IPS-NIHi7 (cell line): ENCODE data around the gene CARD19.
"Not testable (repeated sequence)": the region's sequence is repeated elsewhere in the genome, so short reads cannot be mapped to it uniquely, and the experiment has no call there.

Experiments used
- DNase-seq: peaks from one replicate; pipeline ENCODE4 v3.0.0; 2012; ENCODE audit warnings: mixed read lengths; ENCODE audit errors: extremely low spot score

CARD19 gene

GRCh38 chr9:93107151-93107824 lies 11.3 kb downstream of the CARD19 start:
- DNase-seq: no peak

- no peak for DNase-seq
These were observed 11.8 kb downstream of the CARD19 start for GRCh38 chr9:93107825-93108161.

GRCh38 chr9:93108291-93109041 lies 12.4 kb downstream of the CARD19 start:
- DNase-seq: no peak

GRCh38 chr9:93110311-93110855 lies 14.4 kb downstream of the CARD19 start:
- DNase-seq: no peak

GRCh38 chr9:93111001-93111370 lies 15.0 kb downstream of the CARD19 start:
- DNase-seq: no peak

GRCh38 chr9:93111371-93112115 lies 15.5 kb downstream of the CARD19 start:
- DNase-seq: no peak

- DNase-seq: no peak
These were observed 16.3 kb downstream of the CARD19 start for GRCh38 chr9:93112116-93112863.

- DNase-seq: no peak
These were observed 16.9 kb downstream of the CARD19 start for GRCh38 chr9:93112864-93113389.

GRCh38 chr9:93114169-93114983 lies 18.4 kb downstream of the CARD19 start:
- DNase-seq: no peak

GRCh38 chr9:93114984-93115335 lies 18.9 kb downstream of the CARD19 start:
- no peak for DNase-seq

GRCh38 chr9:93115486-93116071 lies 19.6 kb downstream of the CARD19 start:
- no peak for DNase-seq

GRCh38 chr9:93116072-93116961 lies 20.3 kb downstream of the CARD19 start:
- DNase-seq: no peak

- not testable (repeated sequence) for DNase-seq
These were observed 21.5 kb downstream of the CARD19 start for GRCh38 chr9:93117521-93117920.

- DNase-seq: no peak
These were observed 22.2 kb downstream of the CARD19 start for GRCh38 chr9:93117924-93118862.

- no peak for DNase-seq
These were observed 23.1 kb downstream of the CARD19 start for GRCh38 chr9:93118863-93119702.

GRCh38 chr9:93119703-93119952 lies 23.6 kb downstream of the CARD19 start:
- DNase-seq: no peak
